ENCODE results near the gene CFAP45.

The CFAP45 gene

GRCh38 chr1:159890390-159890789 is 9.6 kb downstream of the CFAP45 start:
- no peaks in the 10 kb centered on the region for H3K27me3 ChIP-seq (ENCODE audit: control insufficient read depth, insufficient read depth, low read length)
- no peaks in the 10 kb centered on the region for H3K36me3 ChIP-seq (ENCODE audit: control insufficient read depth, insufficient read depth, low read length)
- H3K9me3 ChIP-seq (ENCODE audit: control insufficient read depth, low read length), result no peaks in the 10 kb centered on the region
- H3K4me3 ChIP-seq (ENCODE audit: low read length), result no peak overlapping the region
- peaks cover 28% of the 10 kb centered on the region for H3K4me1 ChIP-seq (ENCODE audit: control insufficient read depth, insufficient read depth, low read length)
- H3K9ac ChIP-seq (ENCODE audit: low read length), result no peak overlapping the region

- Histone ChIP-seq H3K27me3 (ENCODE audit: control insufficient read depth, insufficient read depth, low read length) (no peaks in the 10 kb centered on the region), H3K4me1 (ENCODE audit: control insufficient read depth, insufficient read depth, low read length) (peaks cover 28% of the 10 kb centered on the region), H3K9ac (ENCODE audit: low read length) (no peak overlapping the region), H3K36me3 (ENCODE audit: control insufficient read depth, insufficient read depth, low read length) (no peaks in the 10 kb centered on the region), H3K4me3 (ENCODE audit: low read length) (no peak overlapping the region), H3K9me3 (ENCODE audit: control insufficient read depth, low read length) (no peaks in the 10 kb centered on the region)
Measured at GRCh38 chr1:159889821-159890252, 10.1 kb downstream of the CFAP45 start.

- H3K27me3 ChIP-seq (ENCODE audit: control insufficient read depth, insufficient read depth, low read length), result no peaks in the 10 kb centered on the region
- H3K4me1 ChIP-seq (ENCODE audit: control insufficient read depth, insufficient read depth, low read length), result peaks cover 28% of the 10 kb centered on the region
- no peak overlapping the region for H3K9ac ChIP-seq (ENCODE audit: low read length)
- H3K36me3 ChIP-seq (ENCODE audit: control insufficient read depth, insufficient read depth, low read length), result no peaks in the 10 kb centered on the region
- no peak overlapping the region for H3K4me3 ChIP-seq (ENCODE audit: low read length)
- H3K9me3 ChIP-seq (ENCODE audit: control insufficient read depth, low read length), result no peaks in the 10 kb centered on the region
Measured at GRCh38 chr1:159889202-159889601, 10.8 kb downstream of the CFAP45 start.

- Histone ChIP-seq H3K36me3 (ENCODE audit: control insufficient read depth, insufficient read depth, low read length) (no peaks in the 10 kb centered on the region), H3K27me3 (ENCODE audit: control insufficient read depth, insufficient read depth, low read length) (no peaks in the 10 kb centered on the region), H3K4me1 (ENCODE audit: control insufficient read depth, insufficient read depth, low read length) (peaks cover 9% of the 10 kb centered on the region), H3K9me3 (ENCODE audit: control insufficient read depth, low read length) (no peaks in the 10 kb centered on the region), H3K4me3 (ENCODE audit: low read length) (no peak overlapping the region), H3K9ac (ENCODE audit: low read length) (no peak overlapping the region)
Measured at GRCh38 chr1:159884296-159884695, 15.7 kb downstream of the CFAP45 start.

- Histone ChIP-seq H3K4me1 (ENCODE audit: control insufficient read depth, insufficient read depth, low read length) (peaks cover 9% of the 10 kb centered on the region), H3K9ac (ENCODE audit: low read length) (no peak overlapping the region), H3K4me3 (ENCODE audit: low read length) (no peak overlapping the region), H3K36me3 (ENCODE audit: control insufficient read depth, insufficient read depth, low read length) (no peaks in the 10 kb centered on the region), H3K27me3 (ENCODE audit: control insufficient read depth, insufficient read depth, low read length) (no peaks in the 10 kb centered on the region), H3K9me3 (ENCODE audit: control insufficient read depth, low read length) (no peaks in the 10 kb centered on the region)
Measured at GRCh38 chr1:159883134-159883533, 16.8 kb downstream of the CFAP45 start.

DNA sequence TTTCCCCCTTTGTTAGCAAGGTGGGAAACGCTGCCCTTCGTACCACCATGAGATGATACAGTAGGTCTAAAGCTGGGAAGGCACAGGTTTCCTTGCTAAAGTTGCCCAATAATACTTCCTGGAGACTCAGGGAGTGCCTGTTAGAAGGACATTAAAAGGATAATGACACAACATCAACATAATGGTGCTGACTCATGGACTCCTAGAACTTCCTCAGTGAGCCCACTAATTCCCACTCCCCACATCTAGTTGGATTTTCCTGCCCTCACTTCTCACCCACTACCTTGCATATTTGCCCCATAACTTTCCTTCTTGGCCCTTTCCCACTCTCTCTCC is 17.5 kb downstream of the CFAP45 start:
- Histone ChIP-seq H3K4me3 (ENCODE audit: low read length) (no peak overlapping the region), H3K9me3 (ENCODE audit: control insufficient read depth, low read length) (no peaks in the 10 kb centered on the region), H3K27me3 (ENCODE audit: control insufficient read depth, insufficient read depth, low read length) (no peaks in the 10 kb centered on the region), H3K4me1 (ENCODE audit: control insufficient read depth, insufficient read depth, low read length) (peaks cover 9% of the 10 kb centered on the region), H3K36me3 (ENCODE audit: control insufficient read depth, insufficient read depth, low read length) (no peaks in the 10 kb centered on the region), H3K9ac (ENCODE audit: low read length) (no peak overlapping the region)

- no peak overlapping the region for H3K9ac ChIP-seq (ENCODE audit: low read length)
- H3K4me3 ChIP-seq (ENCODE audit: low read length), result no peak overlapping the region
Measured at GRCh38 chr1:159881622-159882526, 18.1 kb downstream of the CFAP45 start.

GRCh38 chr1:159880430-159880829 is 19.5 kb downstream of the CFAP45 start:
- H3K9me3 ChIP-seq (ENCODE audit: control insufficient read depth, low read length), result no peaks in the 10 kb centered on the region
- no peaks in the 10 kb centered on the region for H3K36me3 ChIP-seq (ENCODE audit: control insufficient read depth, insufficient read depth, low read length)
- no peak overlapping the region for H3K4me3 ChIP-seq (ENCODE audit: low read length)
- peaks cover 9% of the 10 kb centered on the region for H3K4me1 ChIP-seq (ENCODE audit: control insufficient read depth, insufficient read depth, low read length)
- no peak overlapping the region for H3K9ac ChIP-seq (ENCODE audit: low read length)
- H3K27me3 ChIP-seq (ENCODE audit: control insufficient read depth, insufficient read depth, low read length), result no peaks in the 10 kb centered on the region

More at GRCh38 chr1:159881622-159882526, 18.1 kb downstream of the CFAP45 start:
- peaks cover 9% of the 10 kb centered on the region for H3K4me1 ChIP-seq (ENCODE audit: control insufficient read depth, insufficient read depth, low read length)
- no peaks in the 10 kb centered on the region for H3K27me3 ChIP-seq (ENCODE audit: control insufficient read depth, insufficient read depth, low read length)
- no peaks in the 10 kb centered on the region for H3K9me3 ChIP-seq (ENCODE audit: control insufficient read depth, low read length)
- H3K36me3 ChIP-seq (ENCODE audit: control insufficient read depth, insufficient read depth, low read length), result no peaks in the 10 kb centered on the region

DNA sequence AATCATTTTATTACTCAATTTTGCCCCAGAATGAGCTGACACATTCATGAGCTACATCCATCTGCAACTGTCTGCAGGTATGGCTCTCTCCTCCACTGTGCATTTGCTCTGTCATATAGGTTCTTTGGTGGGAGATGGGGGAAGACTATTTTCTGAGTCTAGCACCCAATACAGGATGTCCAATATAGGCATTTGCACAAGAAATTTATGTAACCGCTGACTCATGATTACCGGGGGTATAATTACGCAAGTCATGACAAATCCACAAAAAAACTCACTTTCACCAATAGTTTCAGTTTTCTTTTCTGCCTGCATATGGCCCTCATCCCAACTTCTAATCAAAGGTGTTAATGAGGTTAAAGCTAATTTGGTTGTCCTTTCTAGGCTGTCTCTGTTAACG is 20.0 kb downstream of the CFAP45 start:
- Histone ChIP-seq H3K9ac (ENCODE audit: low read length) (no peak overlapping the region), H3K4me1 (ENCODE audit: control insufficient read depth, insufficient read depth, low read length) (peaks cover 9% of the 10 kb centered on the region), H3K4me3 (ENCODE audit: low read length) (no peak overlapping the region), H3K9me3 (ENCODE audit: control insufficient read depth, low read length) (no peaks in the 10 kb centered on the region), H3K36me3 (ENCODE audit: control insufficient read depth, insufficient read depth, low read length) (no peaks in the 10 kb centered on the region), H3K27me3 (ENCODE audit: control insufficient read depth, insufficient read depth, low read length) (no peaks in the 10 kb centered on the region)

- Histone ChIP-seq H3K4me3 (ENCODE audit: low read length) (no peak overlapping the region), H3K4me1 (ENCODE audit: control insufficient read depth, insufficient read depth, low read length) (peaks cover 9% of the 10 kb centered on the region), H3K9ac (ENCODE audit: low read length) (no peak overlapping the region), H3K9me3 (ENCODE audit: control insufficient read depth, low read length) (no peaks in the 10 kb centered on the region), H3K36me3 (ENCODE audit: control insufficient read depth, insufficient read depth, low read length) (no peaks in the 10 kb centered on the region), H3K27me3 (ENCODE audit: control insufficient read depth, insufficient read depth, low read length) (no peaks in the 10 kb centered on the region)
Measured at GRCh38 chr1:159879136-159879535, 20.8 kb downstream of the CFAP45 start.

DNA sequence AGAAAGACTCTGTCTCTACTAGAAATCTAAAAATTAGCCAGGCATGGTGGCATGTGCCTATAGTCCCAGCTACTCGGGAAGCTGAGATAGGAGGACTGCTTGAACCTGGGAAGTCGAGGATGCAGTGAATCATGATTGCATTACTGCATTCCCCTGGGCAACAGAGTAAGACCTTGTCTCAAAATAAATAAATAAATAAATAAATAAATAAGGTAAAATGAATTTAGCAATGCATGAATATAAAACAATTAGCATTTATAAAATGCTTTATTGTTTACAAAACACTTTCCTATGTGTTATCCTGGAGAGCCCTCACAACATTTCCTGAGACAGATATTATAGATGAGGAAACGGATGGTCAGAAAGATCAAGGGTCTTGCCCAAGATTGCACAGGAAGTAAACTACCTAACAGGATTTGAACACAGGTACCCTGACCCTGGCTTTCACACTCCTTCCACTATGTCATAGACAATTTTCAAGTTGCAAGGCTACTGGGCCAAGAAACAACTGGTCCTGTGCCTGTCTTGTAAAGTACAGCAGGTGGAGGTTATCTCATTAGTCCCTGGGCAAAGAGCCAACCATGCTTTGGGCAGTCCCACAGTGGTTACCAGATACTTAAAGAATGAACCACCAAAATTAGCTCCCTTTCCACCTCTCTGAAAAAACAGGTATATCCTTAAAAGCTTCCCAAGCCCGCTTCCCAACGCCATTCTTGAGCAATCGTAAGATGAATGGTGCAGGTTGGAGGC is 22.1 kb downstream of the CFAP45 start:
- Histone ChIP-seq H3K9me3 (ENCODE audit: control insufficient read depth, low read length) (no peaks in the 10 kb centered on the region), H3K9ac (ENCODE audit: low read length) (no peak overlapping the region), H3K4me3 (ENCODE audit: low read length) (no peak overlapping the region)

GRCh38 chr1:159873530-159874143 is 26.3 kb downstream of the CFAP45 start:
- Histone ChIP-seq H3K9me3 (ENCODE audit: control insufficient read depth, low read length) (no peaks in the 10 kb centered on the region), H3K27me3 (ENCODE audit: control insufficient read depth, insufficient read depth, low read length) (no peaks in the 10 kb centered on the region), H3K4me3 (ENCODE audit: low read length) (no peak overlapping the region), H3K36me3 (ENCODE audit: control insufficient read depth, insufficient read depth, low read length) (no peaks in the 10 kb centered on the region), H3K4me1 (ENCODE audit: control insufficient read depth, insufficient read depth, low read length) (peaks cover 14% of the 10 kb centered on the region), H3K9ac (ENCODE audit: low read length) (no peak overlapping the region)

More for the DNA sequence above, 22.1 kb downstream of the CFAP45 start:
- no peaks in the 10 kb centered on the region for H3K27me3 ChIP-seq (ENCODE audit: control insufficient read depth, insufficient read depth, low read length)
- H3K4me1 ChIP-seq (ENCODE audit: control insufficient read depth, insufficient read depth, low read length), result peaks cover 9% of the 10 kb centered on the region
- no peaks in the 10 kb centered on the region for H3K36me3 ChIP-seq (ENCODE audit: control insufficient read depth, insufficient read depth, low read length)
